CD8-positive, alpha-beta memory T cell (primary cell): ENCODE results near the gene PABPN1. TPM values are rescaled to one million over a fixed set of nuclear protein-coding genes. Genes with fewer than 3 reads are reported as not detected.
"Not testable (repeated sequence)": the region's sequence is repeated elsewhere in the genome, so short reads cannot be mapped to it uniquely, and the experiment has no call there.

ENCODE experiments used
- CTCF ChIA-PET: fragments of 350-600 bp; sonication (Branson Sonifier 250); formaldehyde crosslinking; loops from one replicate; lab custom pipeline; 2021; ENCODE audit warnings: antibody characterized with exemption; lab: Charles Lee
- POLR2A ChIA-PET: fragments of 350-600 bp; sonication (Branson Sonifier 250); formaldehyde crosslinking; loops from one replicate; lab custom pipeline; 2021; ENCODE audit warnings: antibody characterized with exemption; lab: Charles Lee
- DNase-seq, 5 donors: peaks; one replicate each; pipeline versions ENCODE4 v3.0.0 to v3.0.0-alpha.2; 2020 to 2022; ENCODE audit warnings: mixed read lengths in 1 of 5
- H3K27ac ChIP-seq: one replicate; pipeline ENCODE4 v1.7.0; 2013; ENCODE audit warnings: low read depth, mild to moderate bottlenecking, low read length, moderate library complexity
- H3K27me3 ChIP-seq: 2 replicates; pipeline ENCODE4 v1.7.0; 2013; ENCODE audit warnings: low read length, mild to moderate bottlenecking; ENCODE audit not compliant: insufficient read depth, poor library complexity, severe bottlenecking
- H3K36me3 ChIP-seq: 2 replicates; pipeline ENCODE4 v1.7.0; 2013; ENCODE audit warnings: mild to moderate bottlenecking, low read length, moderate library complexity; ENCODE audit not compliant: insufficient read depth
- H3K4me1 ChIP-seq: 2 replicates; pipeline ENCODE4 v1.7.0; 2013; ENCODE audit warnings: mild to moderate bottlenecking, low read length, moderate library complexity; ENCODE audit not compliant: insufficient read depth
- H3K4me3 ChIP-seq: 2 replicates; pipeline ENCODE4 v1.7.0; 2013; ENCODE audit warnings: mild to moderate bottlenecking, low read length
- H3K9me3 ChIP-seq: 2 replicates; pipeline ENCODE4 v1.7.0; 2013; ENCODE audit warnings: mild to moderate bottlenecking, low read length
- H3K27ac Mint-ChIP-seq, 8 donors: one replicate each; pipeline ENCODE4 v1.8.0; 2020 to 2021; ENCODE audit warnings: mixed read lengths in 8 of 8, mild to moderate bottlenecking in 6 of 8, inconsistent platforms in 3 of 8, moderate library complexity in 3 of 8
- H3K27me3 Mint-ChIP-seq, 2 donors: one replicate each; pipeline ENCODE4 v1.8.0; 2020 to 2021; ENCODE audit warnings: mixed read lengths in 2 of 2, mild to moderate bottlenecking in 1 of 2, moderate library complexity in 1 of 2
- H3K36me3 Mint-ChIP-seq, 3 donors: one replicate each; pipeline ENCODE4 v1.8.0; 2020 to 2021; ENCODE audit warnings: mixed read lengths in 3 of 3, inconsistent platforms in 1 of 3, mild to moderate bottlenecking in 1 of 3
- H3K4me1 Mint-ChIP-seq, 3 donors: one replicate each; pipeline ENCODE4 v1.8.0; 2020 to 2021; ENCODE audit warnings: mixed read lengths in 3 of 3, inconsistent platforms in 1 of 3, mild to moderate bottlenecking in 1 of 3
- H3K4me3 Mint-ChIP-seq, 7 donors: one replicate each; pipeline ENCODE4 v1.8.0; 2020 to 2021; ENCODE audit warnings: mixed read lengths in 7 of 7, mild to moderate bottlenecking in 6 of 7, moderate library complexity in 4 of 7, inconsistent platforms in 2 of 7
- H3K9me3 Mint-ChIP-seq, 5 donors: one replicate each; pipeline ENCODE4 v1.8.0; 2020 to 2022; ENCODE audit warnings: mixed read lengths in 5 of 5, mild to moderate bottlenecking in 3 of 5, moderate library complexity in 2 of 5, inconsistent platforms in 1 of 5
- polyA plus RNA-seq: library from polyadenylated mRNA; unstranded; fragments of 300-500 nt; fragmentation: Illumina TruSeq; gene quantifications from one replicate; pipeline ENCODE4 v1.2.3, GENCODE V29; 2021
- total RNA-seq, 2 experiments: library from RNA; stranded (reverse); gene quantifications; one replicate each; pipeline ENCODE4 v1.2.3, GENCODE V29; 2021

The PABPN1 gene, protein sequence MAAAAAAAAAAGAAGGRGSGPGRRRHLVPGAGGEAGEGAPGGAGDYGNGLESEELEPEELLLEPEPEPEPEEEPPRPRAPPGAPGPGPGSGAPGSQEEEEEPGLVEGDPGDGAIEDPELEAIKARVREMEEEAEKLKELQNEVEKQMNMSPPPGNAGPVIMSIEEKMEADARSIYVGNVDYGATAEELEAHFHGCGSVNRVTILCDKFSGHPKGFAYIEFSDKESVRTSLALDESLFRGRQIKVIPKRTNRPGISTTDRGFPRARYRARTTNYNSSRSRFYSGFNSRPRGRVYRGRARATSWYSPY
- total RNA-seq (100 to 1,000 TPM; 308 TPM), polyA plus RNA-seq (125 TPM)

DNA sequence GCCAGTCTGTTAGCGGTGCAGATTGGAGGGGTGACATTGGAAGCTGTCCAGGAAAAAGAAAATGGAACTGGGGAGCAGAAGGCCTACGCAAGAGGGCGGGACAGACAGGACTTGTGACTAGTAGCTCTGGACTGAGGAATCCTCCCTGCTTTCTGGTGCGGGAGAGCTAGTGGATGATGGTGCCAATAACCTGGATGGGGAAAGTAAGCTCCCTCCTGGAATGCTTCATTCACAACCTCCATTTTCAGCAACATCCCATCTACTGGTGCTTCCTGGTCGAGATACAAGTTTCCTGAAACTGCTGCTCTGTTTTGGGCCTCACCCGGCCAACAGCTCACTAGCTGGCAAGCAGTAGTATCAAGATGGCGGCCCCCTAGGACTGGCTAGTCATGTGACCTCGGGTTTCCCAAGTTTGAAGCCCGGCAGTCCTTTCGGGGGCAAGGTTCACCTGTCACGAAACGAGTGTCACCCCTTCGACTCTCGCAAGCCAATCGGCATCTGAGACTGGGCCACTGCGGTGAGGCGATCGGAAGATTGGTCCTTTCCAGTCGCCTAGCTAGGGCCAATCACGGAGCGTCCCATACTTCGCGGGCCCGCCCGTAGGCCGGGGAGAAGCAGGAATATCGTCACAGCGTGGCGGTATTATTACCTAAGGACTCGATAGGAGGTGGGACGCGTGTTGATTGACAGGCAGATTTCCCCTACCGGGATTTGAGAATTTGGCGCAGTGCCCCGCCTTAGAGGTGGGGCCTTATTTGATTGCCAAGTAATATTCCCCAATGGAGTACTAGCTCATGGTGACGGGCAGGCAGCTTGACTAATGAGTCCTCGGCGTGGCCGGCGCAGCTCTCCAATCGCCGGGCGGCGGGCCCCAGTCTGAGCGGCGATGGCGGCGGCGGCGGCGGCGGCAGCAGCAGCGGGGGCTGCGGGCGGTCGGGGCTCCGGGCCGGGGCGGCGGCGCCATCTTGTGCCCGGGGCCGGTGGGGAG lies at the start of gene PABPN1:
TSS of gene PABPN1 (plus strand) at position 874 of the 988 bp plus-strand sequence. CDS start at position 887, 13 bp downstream.
- Mint-ChIP-seq H3K4me3 (peak within 1 kb of the TSS; percentile 91 to 99 (median 93)), H3K4me1 (peaks cover 29 to 35% (median 30%) of the 10 kb centered on the region in 3 donors), H3K36me3 (peaks cover 0 to 41% (median 6%) of the 10 kb centered on the region in 3 donors), H3K27ac (peak within 1 kb of the TSS; percentile 91 to 99 (median 98)), H3K27me3 (peaks cover 3 to 9% of the 10 kb centered on the region in 2 donors), H3K9me3 (no peaks in the 10 kb centered on the region)
- H3K36me3 ChIP-seq = peaks cover 20% of the 10 kb centered on the region
- no peaks in the 10 kb centered on the region for H3K27me3 ChIP-seq
- no peaks in the 10 kb centered on the region for H3K9me3 ChIP-seq
- H3K27ac ChIP-seq = peak within 1 kb of the TSS; percentile 83
- peaks cover 23% of the 10 kb centered on the region for H3K4me1 ChIP-seq
- H3K4me3 ChIP-seq = peak within 1 kb of the TSS; percentile 79
- POLR2A ChIA-PET = interaction anchor here (0.5 to 5.0 kb wide), 14 partner anchors 10 to 794 kb away, joined by 3 to 146 read pairs (median 4); partner anchors contain the start of genes ACIN1, C14orf119, HAUS4 and HOMEZ
- CTCF ChIA-PET = interaction anchor here (0.8 to 3.7 kb wide), 19 partner anchors 9 to 760 kb away, joined by 3 to 52 read pairs (median 4); partner anchors contain the start of genes ACIN1, AJUBA, C14orf119 and HOMEZ
- DNase-seq = peak; percentile 94 to 99 (median 99)

DNA sequence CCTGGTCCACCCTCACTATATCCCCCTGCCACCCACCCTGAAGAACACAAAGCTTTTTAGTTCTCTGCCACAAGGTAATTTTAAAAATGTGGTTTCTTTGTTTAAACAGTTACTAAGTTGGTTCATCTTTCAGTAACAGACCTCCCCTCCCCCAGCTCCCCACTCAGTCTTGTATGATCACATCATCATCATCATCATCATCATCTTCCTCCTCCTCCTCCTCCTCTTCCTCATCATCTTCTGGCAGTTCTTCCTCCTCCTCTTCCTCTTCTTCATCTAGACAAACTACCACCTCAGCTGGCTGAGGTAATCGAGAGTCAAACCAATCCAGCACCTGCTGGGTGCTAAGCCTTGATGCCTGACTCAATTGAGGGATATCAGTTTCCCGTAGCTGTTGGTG lies 45.8 kb upstream of the PABPN1 start:
- H3K4me3 ChIP-seq = no peak overlapping the region
- H3K9me3 ChIP-seq = no peaks in the 10 kb centered on the region
- H3K27ac ChIP-seq = no peak overlapping the region
- no peaks in the 10 kb centered on the region for H3K27me3 ChIP-seq
- CTCF ChIA-PET = no interaction called here
- no peak overlapping the region for H3K4me3 Mint-ChIP-seq
- DNase-seq = no peak
- no peaks in the 10 kb centered on the region for H3K27me3 Mint-ChIP-seq
- no peaks in the 10 kb centered on the region for H3K9me3 Mint-ChIP-seq
- H3K27ac Mint-ChIP-seq = no peak overlapping the region
- H3K4me1 ChIP-seq = no peaks in the 10 kb centered on the region
- H3K36me3 Mint-ChIP-seq = peaks cover 0 to 15% (median 7%) of the 10 kb centered on the region in 3 donors
- POLR2A ChIA-PET = no interaction called here
- H3K36me3 ChIP-seq = no peaks in the 10 kb centered on the region
- peaks cover 0 to 3% (median 0%) of the 10 kb centered on the region in 3 donors for H3K4me1 Mint-ChIP-seq

DNA sequence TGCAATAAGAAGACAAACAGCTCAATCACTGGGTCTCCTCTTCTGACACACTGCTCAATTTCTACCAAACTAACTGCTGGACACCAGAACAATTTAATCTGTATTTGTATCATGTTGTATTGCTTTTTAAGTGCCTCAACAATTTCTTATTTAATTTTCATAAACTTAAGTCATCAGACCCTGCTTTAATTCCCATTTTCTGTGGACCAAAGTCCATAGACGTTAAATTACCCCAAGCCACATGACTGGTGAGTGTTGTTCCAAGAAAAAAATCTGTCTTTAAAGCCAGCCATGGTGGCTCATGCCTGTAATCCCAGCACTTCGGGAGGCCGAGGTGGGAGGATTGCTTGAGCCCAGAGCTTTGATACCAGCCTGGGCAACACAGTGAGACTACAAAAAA lies 44.1 kb upstream of the PABPN1 start:
- H3K27ac Mint-ChIP-seq = no peak overlapping the region
- DNase-seq = no peak
- no peak overlapping the region for H3K4me3 ChIP-seq
- H3K27me3 Mint-ChIP-seq = no peaks in the 10 kb centered on the region
- ChIA-PET POLR2A (no interaction called here), CTCF (interaction anchor here (0.9 to 1.7 kb wide), 2 partner anchors 9 to 23 kb away, joined by 3 to 5 read pairs; partner anchors contain the start of gene HOMEZ)
- no peak overlapping the region for H3K4me3 Mint-ChIP-seq
- peaks cover 0 to 17% (median 7%) of the 10 kb centered on the region in 3 donors for H3K36me3 Mint-ChIP-seq
- H3K36me3 ChIP-seq = no peaks in the 10 kb centered on the region
- H3K9me3 ChIP-seq = no peaks in the 10 kb centered on the region
- no peaks in the 10 kb centered on the region for H3K9me3 Mint-ChIP-seq
- H3K4me1 ChIP-seq = no peaks in the 10 kb centered on the region
- no peaks in the 10 kb centered on the region for H3K27me3 ChIP-seq
- no peak overlapping the region for H3K27ac ChIP-seq
- H3K4me1 Mint-ChIP-seq = peaks cover 0 to 10% (median under 1%) of the 10 kb centered on the region in 3 donors

DNA sequence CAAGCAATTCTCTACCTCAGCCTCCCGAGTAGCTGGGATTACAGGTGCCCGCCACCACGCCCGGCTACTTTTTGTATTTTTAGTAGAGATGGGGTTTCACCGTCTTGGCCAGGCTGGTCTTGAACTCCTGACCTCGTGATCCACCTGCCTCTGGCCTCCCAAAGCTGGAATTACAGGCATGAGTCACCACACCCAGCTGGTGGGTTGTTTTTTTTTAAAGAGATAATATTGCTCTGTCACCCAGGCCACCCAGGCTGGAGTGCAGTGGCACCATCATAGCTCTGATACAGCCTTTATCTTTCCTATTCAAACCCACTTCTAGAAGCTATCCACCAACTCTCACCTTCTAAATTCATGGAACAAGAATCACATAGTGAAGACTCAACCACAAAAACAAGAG lies 43.3 kb upstream of the PABPN1 start:
- Mint-ChIP-seq H3K27ac (peak overlapping the region in 2 of 8 donors; percentile 17 to 22), H3K4me1 (peaks cover 0 to 16% (median 8%) of the 10 kb centered on the region in 3 donors), H3K36me3 (peaks cover 0 to 17% (median 7%) of the 10 kb centered on the region in 3 donors)
- POLR2A ChIA-PET, H3K9me3 Mint-ChIP-seq, H3K36me3 ChIP-seq, H3K27ac ChIP-seq, H3K27me3 ChIP-seq, H3K27me3 Mint-ChIP-seq, DNase-seq, H3K4me1 ChIP-seq, H3K9me3 ChIP-seq, H3K4me3 ChIP-seq, H3K4me3 Mint-ChIP-seq: not testable (repeated sequence)
- CTCF ChIA-PET = interaction anchor here (0.7 to 1.7 kb wide), 2 partner anchors 16 to 22 kb away, joined by 5 read pairs; no protein-coding TSS in a partner anchor

DNA sequence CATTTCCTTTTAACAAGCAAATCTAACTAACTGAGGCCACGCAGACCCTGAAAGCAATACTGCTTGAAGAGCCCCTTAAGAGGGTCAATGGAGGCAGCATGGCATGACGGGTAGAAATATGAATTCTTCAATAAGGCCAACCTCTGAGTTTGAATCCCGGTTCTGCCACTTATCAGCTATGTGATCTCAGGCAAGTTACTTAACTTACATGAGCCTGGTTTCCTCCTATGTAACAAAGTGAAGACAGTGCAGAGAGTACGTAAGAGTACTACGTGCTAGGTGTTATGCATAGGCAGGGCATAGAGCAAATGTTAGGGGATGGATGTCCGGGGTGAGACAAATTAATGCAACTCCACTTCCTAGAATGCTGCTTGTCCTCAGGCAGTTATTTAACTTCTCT lies 40.0 kb upstream of the PABPN1 start:
- Histone ChIP-seq H3K4me3 (no peak overlapping the region), H3K36me3 (no peaks in the 10 kb centered on the region), H3K27me3 (no peaks in the 10 kb centered on the region), H3K4me1 (peaks cover 5% of the 10 kb centered on the region), H3K9me3 (no peaks in the 10 kb centered on the region), H3K27ac (peak overlapping the region; percentile 25)
- H3K4me1 Mint-ChIP-seq = peaks cover 18 to 39% (median 30%) of the 10 kb centered on the region in 3 donors
- H3K36me3 Mint-ChIP-seq = peaks cover 0 to 11% (median 0%) of the 10 kb centered on the region in 3 donors
- H3K27me3 Mint-ChIP-seq = no peaks in the 10 kb centered on the region
- no peak overlapping the region for H3K4me3 Mint-ChIP-seq
- H3K27ac Mint-ChIP-seq = peak overlapping the region in 1 of 8 donors; percentile 20
- ChIA-PET POLR2A (no interaction called here), CTCF (no interaction called here)
- H3K9me3 Mint-ChIP-seq = no peaks in the 10 kb centered on the region
- DNase-seq = no peak

DNA sequence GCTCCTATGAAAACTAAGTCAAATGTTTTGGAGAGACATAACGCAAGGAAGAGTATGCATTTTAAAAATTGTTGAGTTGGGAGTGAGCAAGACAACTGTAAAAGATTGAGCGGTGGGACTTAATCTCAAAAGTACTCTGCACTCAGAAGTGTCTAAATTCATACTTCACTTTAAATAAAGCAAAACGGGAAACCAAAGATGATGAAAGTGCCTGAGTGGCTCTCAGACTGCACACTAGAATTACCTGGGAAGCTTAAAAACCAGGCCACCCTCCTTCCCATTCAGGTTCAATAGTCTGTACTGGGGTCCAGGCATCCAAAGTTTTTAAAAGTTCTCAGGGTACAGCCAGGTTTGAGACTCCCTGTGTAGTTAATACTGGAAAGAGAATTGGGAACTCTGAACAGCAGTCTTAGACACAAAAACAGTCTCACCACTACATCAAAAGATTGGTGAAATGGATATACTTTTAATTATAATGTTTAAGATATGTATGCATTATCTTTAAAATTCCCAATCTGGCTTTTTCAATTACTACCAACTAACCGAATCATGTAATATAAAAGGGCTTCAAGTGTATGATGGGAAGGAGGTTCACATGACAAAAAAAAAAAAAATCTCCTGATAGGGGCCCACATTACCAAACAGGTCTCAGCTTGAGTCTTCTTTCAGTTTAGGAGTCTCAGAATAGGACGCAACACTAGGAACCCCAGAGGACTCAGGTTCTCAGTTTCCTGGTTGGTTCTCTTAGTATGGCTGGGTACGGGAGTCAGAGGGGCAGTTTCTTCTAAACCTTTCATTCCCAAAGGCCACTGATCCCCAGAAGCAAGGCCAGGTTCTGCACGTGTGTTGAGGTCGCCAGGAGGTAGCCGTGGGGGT lies 36.4 kb upstream of the PABPN1 start:
- no peaks in the 10 kb centered on the region for H3K9me3 Mint-ChIP-seq
- DNase-seq = peak in 1 of 5 donors; percentile 21
- CTCF ChIA-PET = interaction anchor here (1.6 to 4.1 kb wide), 3 partner anchors 11 to 164 kb away, joined by 4 to 31 read pairs (median 6); no protein-coding TSS in a partner anchor
- Histone ChIP-seq H3K36me3 (no peaks in the 10 kb centered on the region), H3K27me3 (no peaks in the 10 kb centered on the region), H3K4me3 (peak overlapping the region; percentile 82), H3K9me3 (no peaks in the 10 kb centered on the region), H3K4me1 (peaks cover 13% of the 10 kb centered on the region), H3K27ac (peak overlapping the region; percentile 82)
- peak overlapping the region; percentile 78 to 95 (median 90) for H3K27ac Mint-ChIP-seq
- peak overlapping the region; percentile 94 to 100 (median 95) for H3K4me3 Mint-ChIP-seq
- POLR2A ChIA-PET = interaction anchor here (0.7 to 2.5 kb wide), 2 partner anchors 17 to 241 kb away, joined by 3 to 33 read pairs; partner anchors contain the start of gene PPP1R3E
- H3K4me1 Mint-ChIP-seq = peaks cover 25 to 46% (median 36%) of the 10 kb centered on the region in 3 donors
- H3K27me3 Mint-ChIP-seq = no peaks in the 10 kb centered on the region
- peaks cover 0 to 8% (median 0%) of the 10 kb centered on the region in 3 donors for H3K36me3 Mint-ChIP-seq
